MM.1S (cell line): ENCODE results near the gene FER.

Experiments used
- CTCF ChIP-seq: fragments of 300-600 bp; sonication (generic); IDR thresholded peaks from 2 replicates; pipeline ENCODE4 v1.5.1; 2016; ENCODE audit warnings: antibody characterized with exemption, low read length, mixed read lengths
- EZH2 ChIP-seq: fragments of 300-600 bp; sonication (generic); optimal IDR thresholded peaks from 2 replicates; pipeline ENCODE3; 2017; ENCODE audit warnings: low read depth, mild to moderate bottlenecking, antibody characterized with exemption, low read length, mixed read lengths
- EZH2phosphoT487 ChIP-seq: fragments of 300-600 bp; sonication (generic); IDR thresholded peaks from 2 replicates; pipeline ENCODE4 v1.6.1; 2018; ENCODE audit warnings: antibody characterized with exemption, low read length

DNA sequence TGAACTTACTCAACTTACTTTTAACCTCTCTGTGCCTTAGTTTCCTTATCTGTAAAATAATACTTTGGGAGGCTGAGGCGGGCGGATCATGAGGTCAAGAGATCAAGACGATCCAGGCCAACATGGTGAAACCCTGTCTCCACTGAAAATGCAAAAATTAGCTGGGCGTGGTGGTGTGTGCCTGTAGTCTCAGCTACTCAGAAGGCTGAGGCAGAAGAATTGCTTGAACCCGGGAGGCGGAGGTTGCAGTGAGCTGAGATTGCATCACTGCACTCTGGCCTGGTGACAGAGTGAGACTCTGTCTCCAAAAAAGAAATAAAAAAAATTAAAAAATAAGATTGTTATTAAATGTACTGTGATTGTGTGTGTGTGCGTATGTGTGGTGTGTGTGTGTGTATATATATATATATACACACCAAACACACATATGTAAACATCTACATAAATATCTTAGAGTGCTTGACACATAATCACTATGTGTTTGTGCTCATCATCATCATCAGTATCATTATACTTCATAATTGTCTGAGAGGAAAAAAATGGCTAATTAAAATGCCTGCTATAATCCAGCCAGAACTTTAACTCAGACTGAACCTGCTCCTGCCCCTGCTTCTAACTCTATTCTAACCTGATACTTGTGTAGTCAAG, 312.8 kb downstream of the FER start:
- TF ChIP-seq EZH2phosphoT487 (no peak), CTCF (no peak), EZH2 (no peak)
